Colon (tissue), 2 donors: ENCODE data around the gene PTPRN2.

Experiments
- FAIRE-seq: peaks from 2 replicates; lab custom pipeline; 2012; peaks lifted over from hg19 to GRCh38; lab: Jason Lieb, UNC
- donor health status: control.
- donor health status: control.

The PTPRN2 gene

DNA sequence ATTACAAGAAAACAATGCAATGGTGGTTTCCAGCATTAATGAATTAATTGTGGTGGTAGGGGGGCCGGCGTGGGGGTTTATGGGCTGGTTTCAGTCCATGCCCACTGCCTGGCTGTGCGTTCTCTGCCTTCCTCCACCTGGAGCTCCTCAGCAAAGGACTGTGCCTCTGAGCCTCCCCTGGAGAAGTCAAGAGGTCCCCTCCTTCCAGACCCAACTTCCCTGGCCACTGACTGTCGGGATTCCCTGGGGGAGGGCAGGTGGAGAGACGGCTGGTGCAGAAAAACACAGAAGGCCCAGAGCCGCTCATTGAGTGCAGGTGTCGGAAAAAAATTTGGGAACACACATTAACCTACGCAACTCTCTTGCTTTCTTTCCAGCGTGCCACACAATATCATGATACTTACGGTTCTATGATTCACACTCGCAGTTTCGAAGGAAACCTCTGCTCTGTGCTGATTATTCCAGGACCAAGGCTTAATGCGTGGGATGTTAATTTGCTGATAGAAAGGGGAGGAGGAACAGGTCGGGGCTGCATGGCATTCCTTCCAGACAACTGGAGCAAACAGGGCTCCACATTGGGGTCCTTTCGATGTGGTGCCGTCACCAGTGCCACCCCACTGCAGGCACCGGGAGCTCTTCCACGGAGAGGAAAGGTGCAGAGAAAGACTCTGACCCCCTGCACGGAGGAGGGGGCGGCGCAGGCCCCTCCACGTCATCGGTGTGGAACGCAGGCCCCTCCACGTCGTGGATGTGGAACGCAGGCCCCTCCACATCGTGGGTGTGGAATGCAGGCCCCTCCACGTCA is 744.1 kb downstream of the PTPRN2 start:
- FAIRE-seq: no peak

DNA sequence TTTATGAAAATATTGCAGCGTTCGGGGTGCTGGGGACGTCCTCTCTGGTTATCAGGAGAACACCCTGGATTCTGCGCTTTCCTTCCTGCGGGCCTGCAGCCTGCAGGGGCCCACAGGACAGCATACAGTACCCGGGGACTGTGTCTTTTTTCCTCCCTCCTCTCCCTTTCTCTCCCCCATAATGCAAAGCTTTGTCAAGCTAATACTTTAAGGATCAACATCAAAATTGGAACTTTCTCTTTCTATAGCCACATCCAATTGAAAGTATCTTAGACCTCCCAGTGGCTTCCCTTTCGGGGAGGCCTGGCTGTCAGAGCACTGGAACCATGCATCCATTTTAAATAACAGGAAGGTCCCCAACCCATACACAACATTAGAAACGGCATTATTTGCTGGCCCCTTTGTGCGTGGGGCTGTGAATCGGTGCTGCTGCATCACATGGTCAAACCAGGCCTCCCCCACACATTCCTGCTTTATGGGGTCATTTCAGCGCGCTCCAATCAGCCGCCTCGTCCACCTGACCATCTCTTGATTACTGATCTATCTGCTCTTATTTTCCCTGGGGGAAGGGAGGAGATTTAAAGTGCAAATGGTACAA is 745.8 kb downstream of the PTPRN2 start:
- no peak for FAIRE-seq

DNA sequence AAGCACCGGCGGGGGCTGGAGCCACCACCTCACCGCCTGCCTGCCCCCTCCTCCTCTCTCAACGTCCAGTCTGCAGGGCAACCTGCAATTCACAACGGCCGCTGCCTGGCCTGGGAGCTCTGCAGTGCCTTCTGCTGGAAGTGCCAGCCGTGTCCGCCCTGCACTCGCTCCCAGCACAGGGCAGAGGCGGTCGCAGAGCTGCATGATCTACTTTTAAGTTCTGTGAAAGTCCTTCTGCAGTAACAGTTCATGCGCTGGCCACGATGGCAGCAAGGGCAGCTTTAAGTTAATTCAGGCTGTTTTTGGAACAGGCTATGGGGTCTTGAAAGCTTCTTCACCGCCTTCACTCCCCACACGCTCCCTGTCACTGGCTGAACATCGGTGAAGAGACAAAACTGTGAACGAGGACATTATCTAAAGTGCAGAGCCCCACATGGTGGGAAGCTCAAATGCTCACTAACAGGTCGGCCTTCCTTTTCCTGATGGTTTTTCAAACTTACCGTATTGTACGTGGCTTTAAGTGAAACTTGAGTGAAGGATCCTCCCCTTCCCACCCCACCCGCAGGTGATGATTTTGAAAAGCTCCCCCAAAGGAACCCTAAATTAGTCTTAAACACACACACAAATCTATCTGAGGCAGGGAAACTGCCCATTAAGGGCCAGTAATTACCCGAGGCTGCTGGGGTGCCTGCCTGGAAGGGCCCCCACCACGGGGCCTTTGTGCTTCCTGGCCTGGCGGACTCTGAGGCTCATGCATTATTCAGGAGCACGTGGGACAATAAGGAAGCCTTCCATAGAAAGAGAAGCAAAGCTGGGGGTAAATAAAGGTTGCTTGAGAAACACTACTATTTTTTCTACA is 746.5 kb downstream of the PTPRN2 start:
- FAIRE-seq: no peak

DNA sequence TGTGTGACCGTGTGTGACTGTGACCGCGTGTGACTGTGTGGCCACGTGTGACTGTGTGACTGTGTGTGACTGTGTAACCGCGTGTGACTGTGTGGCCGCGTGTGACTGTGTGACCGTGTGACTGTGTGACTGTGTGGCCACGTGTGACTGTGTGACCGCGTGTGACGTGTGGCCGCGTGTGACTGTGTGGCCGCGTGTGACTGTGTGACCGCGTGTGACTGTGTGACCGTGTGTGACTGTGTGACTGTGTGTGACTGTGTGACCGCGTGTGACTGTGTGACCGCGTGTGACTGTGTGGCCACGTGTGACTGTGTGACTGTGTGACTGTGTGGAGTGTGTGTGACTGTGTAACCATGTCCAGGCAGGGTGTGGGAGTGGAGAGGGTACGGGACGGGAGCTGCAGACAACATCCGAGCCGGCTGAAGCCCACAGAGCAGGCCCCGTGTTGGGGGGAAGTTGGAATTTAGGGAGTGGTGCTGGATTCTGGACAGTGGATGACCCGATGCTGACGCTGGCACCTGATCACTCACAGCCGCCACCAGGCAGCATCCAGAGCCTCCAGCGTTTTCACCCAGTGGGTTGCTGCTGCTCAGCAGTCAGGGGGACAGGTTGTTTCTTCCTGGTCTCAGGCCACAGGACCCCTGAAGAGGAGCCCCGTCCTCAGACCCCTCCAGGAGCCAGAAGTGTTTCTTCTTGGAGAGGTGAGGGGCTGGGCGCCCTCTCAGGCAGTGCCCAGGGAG is 747.3 kb downstream of the PTPRN2 start:
- no peak for FAIRE-seq

DNA sequence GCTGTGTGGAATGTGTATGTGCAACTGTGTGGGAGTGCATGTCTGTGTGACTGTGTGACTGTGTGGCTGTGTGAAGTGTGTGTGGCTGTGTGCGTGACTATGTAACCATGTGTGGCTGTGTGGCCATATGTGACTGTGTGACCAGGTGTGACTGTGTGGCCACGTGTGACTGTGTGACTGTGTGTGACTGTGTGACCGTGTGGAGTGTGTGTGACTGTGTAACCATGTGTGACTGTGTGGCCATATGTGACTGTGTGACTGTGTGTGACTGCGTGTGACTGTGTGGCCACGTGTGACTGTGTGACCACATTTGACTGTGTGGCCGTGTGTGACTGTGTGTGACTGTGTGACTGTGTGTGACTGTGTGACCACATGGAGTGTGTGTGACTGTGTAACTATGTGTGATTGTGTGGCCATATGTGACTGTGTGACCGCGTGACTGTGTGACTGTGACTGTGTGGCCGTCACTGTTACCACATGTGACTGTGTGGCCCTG is 747.9 kb downstream of the PTPRN2 start:
- no peak for FAIRE-seq

DNA sequence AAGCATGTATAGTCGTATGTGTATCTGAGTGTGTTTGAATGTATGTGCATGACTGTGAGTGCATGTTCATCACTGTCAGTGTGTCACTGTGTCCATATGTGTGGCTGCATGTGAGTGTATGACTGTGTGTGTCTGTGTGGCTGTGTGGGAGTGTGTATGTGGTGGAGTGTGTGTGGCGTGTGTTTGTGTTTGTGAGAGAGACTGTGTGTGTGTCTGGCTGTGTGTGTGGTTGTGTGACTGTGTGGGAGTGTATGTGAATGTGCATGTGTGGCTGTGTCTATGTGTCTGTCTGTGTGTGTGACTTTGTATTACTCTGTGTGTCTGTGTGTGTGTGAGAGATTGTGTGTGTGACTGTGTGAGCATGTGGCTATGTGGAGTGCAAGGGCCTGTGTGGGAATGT is 748.4 kb downstream of the PTPRN2 start:
- FAIRE-seq: no peak

DNA sequence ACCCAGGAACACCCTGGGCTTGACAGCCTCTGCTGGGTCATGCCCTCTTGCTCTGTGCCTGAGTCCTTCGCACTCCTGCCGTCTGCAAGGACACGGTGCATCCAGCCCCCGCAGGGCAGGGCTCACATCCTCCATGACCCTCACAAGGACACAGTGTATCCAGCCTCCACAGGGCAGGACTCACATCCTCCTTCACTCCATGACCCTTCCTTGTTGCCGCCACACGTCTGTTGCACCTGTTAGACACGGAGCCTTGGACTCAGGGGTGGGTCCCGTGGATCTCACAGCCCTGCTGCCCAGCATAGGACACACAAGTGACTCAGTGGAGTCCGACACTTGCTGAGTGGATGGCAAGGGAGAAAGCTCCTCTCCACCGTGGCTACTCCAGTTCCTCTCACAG is 750.1 kb downstream of the PTPRN2 start:
- no peak for FAIRE-seq

DNA sequence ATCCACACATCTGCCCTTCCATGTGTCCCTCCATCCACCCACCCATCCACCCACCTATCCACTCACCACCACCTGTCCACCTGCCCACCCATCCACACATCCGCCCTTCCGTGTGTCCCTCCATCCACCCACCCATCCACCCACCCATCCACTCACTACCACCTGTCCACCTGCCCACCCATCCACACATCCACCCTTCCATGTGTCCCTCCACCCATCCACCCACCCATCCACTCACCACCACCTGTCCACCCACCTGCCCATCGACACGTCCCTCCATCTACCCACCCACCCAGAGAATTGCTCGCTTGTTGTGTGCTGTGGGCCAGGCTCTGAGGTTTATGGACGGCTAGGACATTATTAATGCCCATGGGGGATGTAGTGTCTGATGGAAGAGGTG is 750.6 kb downstream of the PTPRN2 start:
- no peak for FAIRE-seq

DNA sequence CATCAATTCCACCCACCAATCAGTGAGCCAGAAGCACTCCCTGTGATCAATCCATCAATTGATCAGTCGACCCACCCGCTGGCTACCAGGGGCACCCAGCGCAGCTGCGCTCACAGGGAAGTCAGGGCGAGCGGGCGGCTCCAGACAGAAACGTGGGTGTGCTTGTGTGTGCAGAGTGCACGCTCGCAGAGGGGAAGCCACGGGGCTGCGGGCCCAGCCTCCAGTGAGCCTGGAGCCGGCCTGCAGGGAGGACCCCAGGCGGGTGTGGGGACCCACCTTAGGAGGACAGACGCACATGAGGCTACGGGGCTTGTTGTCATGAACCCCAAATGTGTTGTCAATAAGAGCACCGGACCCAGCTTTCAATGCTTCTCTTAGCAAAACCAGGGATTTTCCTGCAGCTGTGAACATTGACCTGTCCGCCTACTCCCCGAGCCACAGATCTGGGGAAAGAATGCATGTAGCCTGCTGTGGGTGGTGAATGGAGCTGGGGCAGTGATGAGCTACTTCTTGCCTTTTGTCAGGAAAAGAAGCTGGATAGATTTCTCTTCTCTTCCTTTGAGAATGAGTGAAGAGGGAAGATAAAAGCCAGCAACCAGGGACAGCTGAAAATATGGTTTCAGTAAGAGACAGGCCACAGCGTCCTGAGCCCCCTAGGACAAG is 753.0 kb downstream of the PTPRN2 start:
- no peak for FAIRE-seq

DNA sequence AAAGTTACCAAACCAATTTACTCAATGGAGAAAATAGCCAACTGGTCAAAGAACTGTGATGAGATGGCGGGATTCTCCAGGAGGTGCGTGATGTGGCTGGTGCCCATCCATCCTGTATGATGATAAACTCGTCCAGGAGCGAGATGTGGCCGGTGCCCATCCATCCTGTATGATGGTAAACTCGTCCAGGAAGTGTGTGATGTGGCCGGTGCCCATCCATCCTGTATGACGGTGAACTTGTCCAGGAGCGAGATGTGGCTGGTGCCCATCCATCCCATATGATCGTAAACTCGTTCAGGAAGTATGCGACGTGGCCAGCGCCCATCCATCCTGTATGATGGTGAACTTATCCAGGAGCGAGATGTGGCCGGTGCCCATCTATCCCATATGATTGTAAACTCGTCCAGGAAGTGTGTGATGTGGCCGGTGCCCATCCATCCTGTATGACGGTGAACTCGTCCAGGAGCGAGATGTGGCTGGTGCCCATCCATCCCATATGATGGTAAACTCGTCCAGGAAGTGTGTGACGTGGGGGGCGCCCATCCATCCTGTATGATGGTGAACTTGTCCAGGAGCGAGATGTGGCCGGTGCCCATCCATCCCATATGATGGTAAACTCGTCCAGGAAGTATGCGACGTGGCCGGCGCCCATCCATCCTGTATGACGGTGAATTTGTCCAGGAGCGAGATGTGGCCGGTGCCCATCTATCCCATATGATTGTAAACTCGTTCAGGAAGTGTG is 754.6 kb downstream of the PTPRN2 start:
- no peak for FAIRE-seq

DNA sequence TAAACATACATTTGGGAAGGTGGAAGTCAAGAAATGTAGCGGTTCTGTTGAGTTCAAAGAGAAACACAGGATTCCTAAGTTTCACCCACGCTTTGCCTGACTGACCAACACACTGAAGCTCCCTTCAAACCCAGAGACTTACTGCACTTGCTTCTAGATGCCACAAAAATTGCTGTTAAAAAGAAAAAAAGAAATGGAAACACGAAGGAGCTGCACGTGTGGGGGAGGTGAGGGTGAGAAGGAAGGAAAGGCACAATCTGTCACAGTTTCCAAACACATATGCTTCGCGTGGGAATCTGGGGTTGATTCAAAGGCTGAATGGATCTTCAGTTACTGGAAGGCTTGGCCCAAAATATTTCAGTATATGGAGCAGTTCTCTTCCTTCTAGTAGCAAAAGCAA is 755.2 kb downstream of the PTPRN2 start:
- no peak for FAIRE-seq

DNA sequence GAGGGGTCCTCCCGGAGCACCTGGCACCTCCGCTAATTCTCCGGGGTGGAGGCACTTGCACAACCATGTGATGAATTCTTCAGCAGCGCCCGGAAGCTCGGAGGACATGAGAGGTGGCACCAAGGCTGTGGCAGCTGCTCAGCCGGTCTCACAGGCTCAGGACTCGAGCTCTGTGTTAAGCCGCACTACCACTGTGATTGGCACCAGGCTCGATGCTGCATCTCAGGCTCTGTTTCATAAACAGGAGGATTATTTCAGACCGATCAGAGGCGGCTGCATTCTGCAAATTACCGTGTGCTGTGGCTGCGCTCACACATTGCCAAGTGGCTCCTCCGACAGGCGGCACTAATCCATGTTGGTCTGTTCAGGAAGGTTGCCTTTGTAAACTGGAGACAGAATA is 755.6 kb downstream of the PTPRN2 start:
- no peak for FAIRE-seq

DNA sequence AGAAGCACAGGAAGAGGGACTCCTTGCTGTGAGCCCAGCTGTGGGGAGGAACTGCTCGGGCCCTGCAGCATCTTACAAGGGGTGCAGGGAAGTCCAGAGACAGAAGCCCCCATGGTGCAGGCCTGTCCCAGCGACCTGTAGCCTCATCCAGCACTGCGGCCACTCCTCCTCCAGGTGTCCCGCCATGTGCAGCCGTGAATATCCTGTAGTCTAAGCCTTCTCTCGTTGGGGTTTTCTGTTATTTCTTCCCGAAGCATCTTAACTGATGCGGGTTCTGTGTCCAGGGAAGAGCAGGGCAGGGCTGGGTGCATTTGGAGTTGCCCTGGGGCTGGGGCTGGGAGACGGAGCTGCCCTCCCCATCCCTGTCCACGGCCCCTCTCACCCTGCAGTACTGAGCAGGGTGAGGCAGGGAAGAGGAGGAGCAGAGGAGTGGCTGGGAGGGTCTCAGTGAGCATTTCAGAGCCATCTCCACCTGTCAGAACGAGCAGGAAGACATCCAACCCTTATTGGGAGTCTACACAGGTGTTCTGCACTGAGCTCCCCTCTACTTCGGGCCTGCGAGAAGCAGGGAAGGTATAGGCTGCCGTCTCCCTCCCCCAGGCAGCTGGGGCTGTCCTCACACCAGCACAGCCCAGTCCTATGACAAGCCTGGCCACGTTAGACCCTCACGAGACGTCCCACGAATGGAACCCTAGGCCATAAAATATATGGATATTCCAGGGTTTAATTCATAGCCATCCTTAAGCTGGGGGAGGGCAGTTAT is 756.3 kb downstream of the PTPRN2 start:
- FAIRE-seq: no peak

DNA sequence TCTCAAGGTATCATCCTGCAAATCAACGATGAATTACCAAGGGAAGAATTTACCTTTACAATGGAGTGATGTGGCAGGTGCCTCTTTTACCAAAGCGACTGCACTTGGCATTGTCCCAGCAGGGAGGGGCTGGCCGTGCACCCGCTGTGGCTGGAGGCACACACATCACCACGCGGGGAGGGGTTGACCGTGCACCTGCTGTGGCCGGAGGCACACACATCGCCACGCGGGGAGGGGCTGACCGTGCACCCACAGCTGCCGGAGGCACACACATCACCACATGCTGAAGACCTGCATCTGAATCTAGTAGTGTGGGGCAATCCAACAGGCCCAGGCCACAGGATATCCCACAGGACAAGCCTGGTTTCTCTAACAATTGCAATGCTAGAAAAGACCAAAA is 757.3 kb downstream of the PTPRN2 start:
- no peak for FAIRE-seq

DNA sequence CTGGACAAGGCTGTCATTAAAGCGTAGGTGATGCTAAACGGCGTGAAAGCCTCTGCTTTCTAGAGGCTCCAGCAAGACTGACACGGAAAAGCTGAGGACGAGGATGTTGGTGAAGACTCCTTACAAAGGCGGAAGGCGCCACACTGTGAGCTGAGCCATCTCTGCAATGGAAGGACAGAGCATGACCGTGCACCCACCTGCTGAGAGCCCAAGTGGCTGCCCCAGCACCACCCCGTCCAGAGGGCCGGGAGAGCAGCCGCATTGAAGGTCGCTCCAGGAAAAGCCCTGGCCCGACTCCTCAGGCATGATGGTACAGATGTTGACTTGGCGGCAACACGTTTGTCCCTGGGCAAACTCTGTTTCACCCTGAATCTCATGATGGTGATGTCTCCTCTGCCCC is 758.1 kb downstream of the PTPRN2 start:
- FAIRE-seq: no peak

DNA sequence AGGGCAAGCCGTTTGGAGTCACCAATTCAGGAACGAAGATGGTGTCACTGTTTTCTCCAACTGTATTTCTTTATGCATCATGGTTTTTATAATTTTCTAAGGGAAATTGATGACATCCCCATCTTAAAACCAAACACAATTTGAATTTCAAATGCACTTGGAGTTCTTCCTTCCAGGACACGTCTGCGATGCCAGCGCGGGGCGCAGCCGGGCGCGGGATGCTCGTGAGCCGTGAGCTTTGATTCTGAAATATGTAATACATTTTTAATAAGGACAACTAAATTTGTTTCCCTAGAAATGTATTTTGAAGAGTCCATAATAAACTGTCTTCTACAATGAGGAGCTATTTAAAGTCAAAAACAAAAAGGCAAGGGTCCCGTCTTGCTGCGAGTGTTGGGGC is 758.7 kb downstream of the PTPRN2 start:
- FAIRE-seq: no peak

DNA sequence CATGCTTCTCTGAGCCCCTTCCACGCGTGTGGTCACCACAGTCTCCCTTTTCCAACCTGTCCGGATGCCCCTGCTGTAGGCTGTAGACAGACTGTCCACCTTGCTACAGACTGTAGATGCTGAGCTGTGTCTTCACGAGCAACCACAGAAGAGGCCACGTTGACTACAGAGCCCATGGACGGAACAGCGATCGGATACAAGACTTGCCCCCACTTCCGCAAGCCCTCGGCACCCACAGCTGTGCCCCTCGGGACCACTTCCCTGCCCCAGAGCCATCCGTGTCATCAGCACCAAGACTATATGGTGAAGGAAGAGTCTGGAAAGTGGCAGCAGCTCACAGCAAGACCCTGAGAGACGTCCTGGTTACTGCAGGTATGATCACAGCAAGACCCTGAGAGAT is 759.4 kb downstream of the PTPRN2 start:
- FAIRE-seq: no peak

DNA sequence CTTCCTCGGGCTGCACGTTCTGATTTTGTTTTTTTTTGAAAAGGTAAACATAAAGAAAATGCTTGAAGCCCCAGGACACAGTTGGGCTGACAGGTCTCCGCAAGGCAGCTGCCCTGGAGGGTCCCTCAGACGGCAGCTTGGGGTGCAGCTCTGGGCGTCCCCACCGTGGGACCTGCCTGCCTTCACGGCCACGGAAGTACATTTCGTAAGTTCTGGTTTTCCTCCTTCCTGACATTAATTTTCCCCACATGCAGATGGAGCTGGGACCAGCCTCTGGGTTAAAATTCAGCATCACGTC is 759.8 kb downstream of the PTPRN2 start:
- no peak for FAIRE-seq

DNA sequence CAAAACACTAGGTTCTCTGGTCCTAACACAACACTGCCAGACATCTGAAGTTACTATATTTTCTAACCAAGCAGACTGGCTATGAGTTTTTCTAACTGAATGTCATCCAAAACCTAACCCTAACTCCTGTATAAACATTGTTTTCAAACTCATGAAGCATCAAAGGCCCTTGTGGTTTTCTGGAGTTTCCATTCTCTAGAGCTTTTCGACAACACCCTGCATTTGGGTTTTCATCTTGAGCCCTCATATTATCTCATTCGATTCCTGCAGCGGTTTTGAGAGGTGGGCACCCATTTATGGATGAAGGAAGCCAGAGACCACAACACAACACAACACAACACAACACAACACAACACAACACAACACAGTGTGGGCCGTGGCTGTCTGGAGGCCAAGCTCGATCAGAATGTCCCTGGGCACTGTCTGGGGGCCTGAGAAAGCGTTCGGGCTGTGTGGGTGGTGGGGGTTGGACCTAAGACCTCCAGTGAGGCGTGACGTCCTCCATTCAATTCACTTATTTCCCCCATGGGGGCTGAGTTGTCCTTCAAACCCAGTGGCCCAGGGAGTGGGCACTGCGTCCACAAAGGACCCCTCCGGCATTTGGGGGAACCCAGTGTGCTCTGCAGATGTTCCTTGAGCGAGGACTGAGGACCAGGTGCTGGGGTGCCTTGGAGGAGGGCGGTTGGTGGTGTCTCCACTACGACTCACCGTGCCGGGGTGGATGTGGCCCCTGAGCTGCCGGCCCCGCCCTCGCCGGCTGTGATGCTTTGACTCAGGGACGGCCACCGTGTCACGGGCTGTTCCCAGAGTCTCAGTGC is 760.4 kb downstream of the PTPRN2 start:
- no peak for FAIRE-seq

DNA sequence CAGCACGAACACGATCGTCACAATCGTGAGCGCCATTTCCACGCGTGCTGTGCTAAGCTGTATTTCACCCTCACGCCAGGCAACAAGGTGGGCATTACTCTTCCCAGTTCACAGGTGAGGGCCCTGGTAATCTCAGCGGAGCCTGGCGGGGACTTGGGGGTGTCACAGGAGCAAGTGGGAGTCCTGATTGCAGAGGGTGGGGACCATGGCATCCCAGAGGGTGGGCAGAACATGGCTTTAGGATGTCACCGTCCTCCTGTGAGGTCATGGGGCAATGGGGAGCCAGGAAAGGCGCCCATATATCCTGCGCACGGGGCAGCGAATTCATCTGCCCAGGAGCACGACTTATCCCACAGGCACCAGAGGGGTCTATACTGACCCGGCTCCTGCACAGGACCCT is 761.1 kb downstream of the PTPRN2 start:
- no peak for FAIRE-seq
